Daoy (cell line): ENCODE measurements around the gene ALG11. TPM values are rescaled to one million over a fixed set of nuclear protein-coding genes. Genes with fewer than 3 reads are reported as not detected.
A peak's percentile ranks its signal among the peaks of the same experiment; 100 is the strongest.

ENCODE experiments used
- DNase-seq: peaks from one replicate; pipeline ENCODE4 v3.0.0-alpha.2; 2015; ENCODE audit warnings: low read depth
- total RNA-seq: library from RNA; depleted of rRNA; stranded (reverse); fragments of >200 nt; shearing (Covaris generic); gene quantifications from 2 replicates; pipeline ENCODE4 v1.2.3, GENCODE V29; 2014

ALG11 gene
- total RNA-seq, 1 experiment from 2014 or later, result 6.9 TPM

- no peak for DNase-seq
Observed at GRCh38 chr13:51997641-51998330, 14.4 kb upstream of the ALG11 start.

GRCh38 chr13:51998723-51999509, 13.3 kb upstream of the ALG11 start:
- no peak for DNase-seq

- DNase-seq, result peak; percentile 17
Observed at GRCh38 chr13:51999510-51999911, 12.7 kb upstream of the ALG11 start.

- DNase-seq, result no peak
Observed at GRCh38 chr13:51999921-52000320, 12.3 kb upstream of the ALG11 start.

- DNase-seq, result no peak
Observed at GRCh38 chr13:52001120-52001731, 11.0 kb upstream of the ALG11 start.

- DNase-seq, result no peak
Observed at GRCh38 chr13:52002361-52002760, 9.8 kb upstream of the ALG11 start.

- DNase-seq, result no peak
Observed at GRCh38 chr13:52003541-52003940, 8.7 kb upstream of the ALG11 start.

- DNase-seq, result no peak
Observed at GRCh38 chr13:52004511-52005170, 7.6 kb upstream of the ALG11 start.

- DNase-seq, result no peak
Observed at GRCh38 chr13:52005841-52006522, 6.2 kb upstream of the ALG11 start.

GRCh38 chr13:52006523-52007245, 5.5 kb upstream of the ALG11 start:
- DNase-seq, result no peak

GRCh38 chr13:52009946-52010345, 2.3 kb upstream of the ALG11 start:
- no peak for DNase-seq

- no peak for DNase-seq
Observed at GRCh38 chr13:52010890-52011631, 1.1 kb upstream of the ALG11 start, which contains the start of gene ATP7B. TSS of gene ATP7B (minus strand) at chr13:52011450. CDS start at chr13:52011337, 113 bp downstream.

- no peak for DNase-seq
Observed at GRCh38 chr13:52012512-52012836, 276 bp downstream of the ALG11 start.

- DNase-seq, result no peak
Observed at GRCh38 chr13:52016296-52016695, 4.1 kb downstream of the ALG11 start.

GRCh38 chr13:52020191-52020590, 8.0 kb downstream of the ALG11 start:
- DNase-seq, result no peak

- DNase-seq, result no peak
Observed at GRCh38 chr13:52022356-52022755, 10.2 kb downstream of the ALG11 start.

- no peak for DNase-seq
Observed at GRCh38 chr13:52024481-52024880, 12.3 kb downstream of the ALG11 start, which contains the start of gene UTP14C. TSS of gene UTP14C (plus strand) at chr13:52024691. CDS start at chr13:52028805, 4,114 bp downstream.

- no peak for DNase-seq
Observed at GRCh38 chr13:52025475-52026245, 13.5 kb downstream of the ALG11 start.

- no peak for DNase-seq
Observed at GRCh38 chr13:52026246-52026626, 14.0 kb downstream of the ALG11 start.
